Ovary (tissue), 3 donors: ENCODE results near the gene SEMA4B.

Experiments used
- POLR2A ChIP-seq: fragments of 450-650 bp; IDR thresholded peaks from one replicate; pipeline ENCODE4 v1.6.1; 2017; ENCODE audit warnings: antibody characterized with exemption, mild to moderate bottlenecking, moderate library complexity
- TF ChIP-seq, protein P1 (sequence below), 3 donors: fragments of 450-650 bp in 2 of 3; fragments of 200-600 bp in 1 of 3; IDR thresholded peaks; one replicate each; pipeline versions ENCODE4 v1.5.1 to v1.8.0; 2016 to 2022; ENCODE audit warnings: antibody characterized with exemption in 3 of 3, mild to moderate bottlenecking in 1 of 3
- donor health status: DM: no; HTN: no; CAD: no.

GRCh38 chr15:90202929-90203328, 1.8 kb downstream of the SEMA4B start:
- TF ChIP-seq, protein P1, sequence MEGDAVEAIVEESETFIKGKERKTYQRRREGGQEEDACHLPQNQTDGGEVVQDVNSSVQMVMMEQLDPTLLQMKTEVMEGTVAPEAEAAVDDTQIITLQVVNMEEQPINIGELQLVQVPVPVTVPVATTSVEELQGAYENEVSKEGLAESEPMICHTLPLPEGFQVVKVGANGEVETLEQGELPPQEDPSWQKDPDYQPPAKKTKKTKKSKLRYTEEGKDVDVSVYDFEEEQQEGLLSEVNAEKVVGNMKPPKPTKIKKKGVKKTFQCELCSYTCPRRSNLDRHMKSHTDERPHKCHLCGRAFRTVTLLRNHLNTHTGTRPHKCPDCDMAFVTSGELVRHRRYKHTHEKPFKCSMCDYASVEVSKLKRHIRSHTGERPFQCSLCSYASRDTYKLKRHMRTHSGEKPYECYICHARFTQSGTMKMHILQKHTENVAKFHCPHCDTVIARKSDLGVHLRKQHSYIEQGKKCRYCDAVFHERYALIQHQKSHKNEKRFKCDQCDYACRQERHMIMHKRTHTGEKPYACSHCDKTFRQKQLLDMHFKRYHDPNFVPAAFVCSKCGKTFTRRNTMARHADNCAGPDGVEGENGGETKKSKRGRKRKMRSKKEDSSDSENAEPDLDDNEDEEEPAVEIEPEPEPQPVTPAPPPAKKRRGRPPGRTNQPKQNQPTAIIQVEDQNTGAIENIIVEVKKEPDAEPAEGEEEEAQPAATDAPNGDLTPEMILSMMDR (IDR thresholded peaks at IDR 0.05): no peak
- no peak for TF ChIP-seq POLR2A
